CD14-positive monocyte (primary cell): ENCODE data around the gene IL4R. TPM values are rescaled to one million over a fixed set of nuclear protein-coding genes. Genes with fewer than 3 reads are reported as not detected.
A peak's percentile ranks its signal among the peaks of the same experiment; 100 is the strongest.

Experiments
- DNase-seq, 3 donors: peaks; one replicate each; pipeline ENCODE4 v3.0.0-alpha.2; 2011 to 2022
- H2AFZ ChIP-seq: 2 replicates; pipeline ENCODE4 v1.6.0; 2012; ENCODE audit warnings: mild to moderate bottlenecking, low read depth, low read length, inconsistent platforms; ENCODE audit not compliant: insufficient read depth, poor library complexity, severe bottlenecking
- H3K27ac ChIP-seq, 2 donors: 1 replicate in 1 of 2; 2 replicates in 1 of 2; pipeline ENCODE4 v1.5.1; 2012 to 2013; ENCODE audit warnings: low read length in 2 of 2, control low read depth in 1 of 2, inconsistent platforms in 1 of 2, low read depth in 1 of 2, mild to moderate bottlenecking in 1 of 2
- H3K27me3 ChIP-seq, 2 donors: one replicate each; pipeline versions ENCODE4 v1.6.0 to v1.6.1; 2011 to 2013; ENCODE audit warnings: low read length in 2 of 2; ENCODE audit not compliant: control insufficient read depth in 2 of 2, insufficient read depth in 2 of 2
- H3K36me3 ChIP-seq, 2 donors: replicated peaks in 1 of 2; 1 replicate in 1 of 2; 2 replicates in 1 of 2; pipeline versions ENCODE4 v1.5.1 to v1.6.1; 2012 to 2013; ENCODE audit warnings: low read length in 2 of 2, control low read depth in 1 of 2, inconsistent platforms in 1 of 2, mild to moderate bottlenecking in 1 of 2; ENCODE audit not compliant: insufficient read depth in 2 of 2, control insufficient read depth in 1 of 2
- H3K4me1 ChIP-seq, 2 donors: 1 replicate in 1 of 2; 2 replicates in 1 of 2; pipeline versions ENCODE4 v1.5.1 to v1.6.1; 2012 to 2013; ENCODE audit warnings: low read length in 2 of 2, control low read depth in 1 of 2, inconsistent platforms in 1 of 2, mild to moderate bottlenecking in 1 of 2, moderate library complexity in 1 of 2; ENCODE audit not compliant: insufficient read depth in 2 of 2, control insufficient read depth in 1 of 2
- H3K4me2 ChIP-seq: replicated peaks from 2 replicates; pipeline ENCODE3; 2012; ENCODE audit warnings: low read length, moderate library complexity, mild to moderate bottlenecking; ENCODE audit not compliant: poor library complexity, severe bottlenecking; ENCODE audit errors: extremely low read depth
- H3K4me3 ChIP-seq, 3 experiments: fragments of 200-600 bp in 1 of 3; sonication (generic) in 1 of 3; replicated peaks in 1 of 3; 1 replicate in 2 of 3; 2 replicates in 1 of 3; pipeline ENCODE4 v1.5.1; 2011 to 2013; ENCODE audit warnings: low read length in 3 of 3, mild to moderate bottlenecking in 3 of 3, control low read depth in 2 of 3, low read depth in 2 of 3, inconsistent platforms in 1 of 3, moderate library complexity in 1 of 3
- H3K79me2 ChIP-seq: 2 replicates; pipeline ENCODE4 v1.6.0; 2012; ENCODE audit warnings: mild to moderate bottlenecking, control low read depth, inconsistent platforms, low read length, moderate library complexity; ENCODE audit not compliant: insufficient read depth
- H3K9ac ChIP-seq: 2 replicates; pipeline ENCODE4 v1.6.0; 2017; ENCODE audit warnings: low read length, mild to moderate bottlenecking; ENCODE audit not compliant: insufficient read depth, poor library complexity, severe bottlenecking
- H3K9me3 ChIP-seq, 2 donors: replicated peaks in 1 of 2; 1 replicate in 1 of 2; 2 replicates in 1 of 2; pipeline versions ENCODE4 v1.5.1 to v1.6.1; 2012 to 2013; ENCODE audit warnings: low read length in 2 of 2, control low read depth in 1 of 2; ENCODE audit not compliant: control insufficient read depth in 1 of 2, insufficient read depth in 1 of 2
- H4K20me1 ChIP-seq: 2 replicates; pipeline ENCODE4 v1.6.0; 2012; ENCODE audit warnings: mild to moderate bottlenecking, low read length, control low read depth, moderate library complexity; ENCODE audit not compliant: insufficient read depth
- H3K27ac Mint-ChIP-seq, 7 donors: one replicate each; pipeline ENCODE4 v1.8.0; 2020; ENCODE audit warnings: mild to moderate bottlenecking in 7 of 7, mixed read lengths in 7 of 7, moderate library complexity in 6 of 7, inconsistent platforms in 2 of 7
- H3K27me3 Mint-ChIP-seq, 3 donors: one replicate each; pipeline ENCODE4 v1.8.0; 2021 to 2022; ENCODE audit warnings: low read depth in 3 of 3, mild to moderate bottlenecking in 3 of 3, mixed read lengths in 3 of 3, moderate library complexity in 3 of 3, inconsistent platforms in 1 of 3
- H3K36me3 Mint-ChIP-seq, 2 donors: one replicate each; pipeline ENCODE4 v1.8.0; 2020; ENCODE audit warnings: mixed read lengths in 2 of 2, inconsistent platforms in 1 of 2, mild to moderate bottlenecking in 1 of 2
- H3K4me1 Mint-ChIP-seq: one replicate; pipeline ENCODE4 v1.8.0; 2020; ENCODE audit warnings: mild to moderate bottlenecking, mixed read lengths
- H3K4me3 Mint-ChIP-seq, 2 donors: one replicate each; pipeline ENCODE4 v1.8.0; 2020; ENCODE audit warnings: mild to moderate bottlenecking in 2 of 2, mixed read lengths in 2 of 2, moderate library complexity in 1 of 2
- H3K9me3 Mint-ChIP-seq, 7 donors: one replicate each; pipeline ENCODE4 v1.8.0; 2020 to 2022; ENCODE audit warnings: mixed read lengths in 7 of 7, mild to moderate bottlenecking in 6 of 7, moderate library complexity in 6 of 7, inconsistent platforms in 2 of 7
- WGBS: methylation state at CpG from one replicate; pipeline ENCODE4 v1.1.5; 2013; ENCODE audit warnings: missing lambda C conversion rate; ENCODE audit not compliant: insufficient coverage; 5-methylcytosine and 5-hydroxymethylcytosine counted together
- intact Hi-C, 2 donors: fragments of 100-400 bp; cut with micrococcal nuclease; formaldehyde crosslinking; loops; one replicate each; pipeline versions ENCODE4 v1.15.0 to v1.15.1; 2023
- polyA plus RNA-seq, 3 donors: library from polyadenylated mRNA; depleted of rRNA in 1 of 3; unstranded in 2 of 3; stranded (reverse) in 1 of 3; fragments of 300-500 nt in 2 of 3; fragments of >200 nt in 1 of 3; fragmentation: Illumina TruSeq in 2 of 3; gene quantifications; 1 replicate in 2 of 3; 2 replicates in 1 of 3; pipeline ENCODE4 v1.2.3, GENCODE V29; 2012 to 2021
- TF ChIP-seq, protein P1 (sequence below): fragments of 200-600 bp; IDR thresholded peaks from one replicate; pipeline ENCODE4 v1.8.0; 2022; ENCODE audit warnings: antibody characterized with exemption, mild to moderate bottlenecking

Gene IL4R
- polyA plus RNA-seq, 3 donors = 25.1 to 80.4 (median 35.6) TPM

DNA sequence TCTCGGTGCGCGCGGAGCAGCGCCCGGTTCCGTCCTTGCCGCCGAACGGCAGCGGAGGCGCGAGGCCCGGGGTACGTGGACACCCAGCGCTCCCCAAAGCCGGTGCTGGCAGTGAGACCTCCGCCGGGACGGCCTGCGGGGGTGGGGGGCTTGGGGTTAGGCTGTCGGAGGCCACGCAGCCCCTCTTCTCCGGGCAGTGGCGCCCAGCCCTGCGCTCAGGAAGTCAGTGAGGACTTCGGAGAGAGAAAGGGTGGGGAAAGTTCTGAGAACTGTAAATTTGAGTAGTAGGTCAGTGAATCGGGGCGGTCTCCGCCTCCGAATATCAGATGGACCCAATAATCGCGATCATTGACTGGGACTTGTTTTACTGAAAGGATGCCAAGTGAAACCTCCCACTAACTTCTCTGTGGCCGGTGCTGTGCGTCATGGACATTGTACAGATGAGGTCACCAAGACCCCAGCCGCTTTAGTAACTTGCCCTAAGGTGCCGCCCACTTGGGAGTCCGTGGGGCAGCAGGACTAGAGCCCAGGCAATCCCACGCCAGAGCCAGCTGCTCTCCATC lies 468 bp downstream of the IL4R start:
- H3K4me1 Mint-ChIP-seq = peaks cover 58% of the 10 kb centered on the region
- H3K9ac ChIP-seq = peak overlapping the region; percentile 100
- H4K20me1 ChIP-seq = peaks cover 45% of the 10 kb centered on the region
- 2% methylated on average over 29 of the region's 39 CpGs for WGBS
- no peaks in the 10 kb centered on the region for H3K36me3 ChIP-seq
- H3K4me2 ChIP-seq = peak overlapping the region; percentile 88
- H3K9me3 ChIP-seq = no peaks in the 10 kb centered on the region
- peaks cover 55 to 59% of the 10 kb centered on the region in 2 donors for H3K4me1 ChIP-seq
- peak overlapping the region; percentile 67 for H2AFZ ChIP-seq
- H3K27ac ChIP-seq = peak overlapping the region; percentile 77 to 99
- peak; percentile 77 to 89 (median 79) for DNase-seq
- H3K4me3 ChIP-seq = peak overlapping the region; percentile 64 to 95 (median 90)
- no peaks in the 10 kb centered on the region for H3K27me3 ChIP-seq
- peak overlapping the region; percentile 88 to 98 (median 96) for H3K27ac Mint-ChIP-seq
- H3K9me3 Mint-ChIP-seq = peaks cover 0 to 2% (median 2%) of the 10 kb centered on the region in 7 donors
- peaks cover 0 to 4% (median 3%) of the 10 kb centered on the region in 3 donors for H3K27me3 Mint-ChIP-seq
- peak overlapping the region; percentile 88 to 97 for H3K4me3 Mint-ChIP-seq
- TF ChIP-seq, protein P1, sequence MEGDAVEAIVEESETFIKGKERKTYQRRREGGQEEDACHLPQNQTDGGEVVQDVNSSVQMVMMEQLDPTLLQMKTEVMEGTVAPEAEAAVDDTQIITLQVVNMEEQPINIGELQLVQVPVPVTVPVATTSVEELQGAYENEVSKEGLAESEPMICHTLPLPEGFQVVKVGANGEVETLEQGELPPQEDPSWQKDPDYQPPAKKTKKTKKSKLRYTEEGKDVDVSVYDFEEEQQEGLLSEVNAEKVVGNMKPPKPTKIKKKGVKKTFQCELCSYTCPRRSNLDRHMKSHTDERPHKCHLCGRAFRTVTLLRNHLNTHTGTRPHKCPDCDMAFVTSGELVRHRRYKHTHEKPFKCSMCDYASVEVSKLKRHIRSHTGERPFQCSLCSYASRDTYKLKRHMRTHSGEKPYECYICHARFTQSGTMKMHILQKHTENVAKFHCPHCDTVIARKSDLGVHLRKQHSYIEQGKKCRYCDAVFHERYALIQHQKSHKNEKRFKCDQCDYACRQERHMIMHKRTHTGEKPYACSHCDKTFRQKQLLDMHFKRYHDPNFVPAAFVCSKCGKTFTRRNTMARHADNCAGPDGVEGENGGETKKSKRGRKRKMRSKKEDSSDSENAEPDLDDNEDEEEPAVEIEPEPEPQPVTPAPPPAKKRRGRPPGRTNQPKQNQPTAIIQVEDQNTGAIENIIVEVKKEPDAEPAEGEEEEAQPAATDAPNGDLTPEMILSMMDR = no peak
- peaks cover 7 to 10% of the 10 kb centered on the region in 2 donors for H3K36me3 Mint-ChIP-seq
- peaks cover 61% of the 10 kb centered on the region for H3K79me2 ChIP-seq
- intact Hi-C loops = loop anchor here (5.0 to 10.0 kb wide), 3 partner anchors 33 to 49 kb away; partner anchors contain the start of gene NSMCE1 (in 1 of the 2)

DNA sequence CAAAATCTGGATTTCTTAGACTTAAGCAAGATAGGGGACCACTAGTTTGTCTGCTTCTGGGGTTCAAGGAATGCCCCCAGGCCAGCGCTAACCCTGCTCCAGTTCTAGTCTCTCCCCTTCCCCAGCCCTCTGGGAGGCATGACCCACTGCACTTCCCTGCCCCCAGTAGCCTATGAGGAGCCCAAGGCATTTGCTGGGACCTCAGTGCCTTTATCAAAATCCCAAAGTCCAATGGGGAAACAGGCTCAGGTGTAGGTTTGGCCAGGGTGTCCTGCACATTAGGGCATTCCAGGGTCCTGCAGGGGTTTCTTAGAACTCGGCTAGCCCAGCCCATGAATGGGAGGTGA lies 1.2 kb downstream of the IL4R start:
- intact Hi-C loops = loop anchor here (5.0 to 10.0 kb wide), 4 partner anchors 32 to 78 kb away; partner anchors contain the start of gene NSMCE1 (in 1 of the 2)
- H3K9me3 ChIP-seq = no peaks in the 10 kb centered on the region
- peak overlapping the region; percentile 100 for H3K9ac ChIP-seq
- H3K4me2 ChIP-seq = peak overlapping the region; percentile 88
- Mint-ChIP-seq H3K4me1 (peaks cover 63% of the 10 kb centered on the region), H3K27ac (peak overlapping the region; percentile 71 to 98 (median 96)), H3K27me3 (peaks cover 0 to 4% (median 3%) of the 10 kb centered on the region in 3 donors), H3K9me3 (peaks cover 0 to 2% (median 2%) of the 10 kb centered on the region in 7 donors), H3K4me3 (peak overlapping the region; percentile 88 to 97), H3K36me3 (peaks cover 7 to 17% of the 10 kb centered on the region in 2 donors)
- peak overlapping the region; percentile 77 to 99 for H3K27ac ChIP-seq
- no peak overlapping the region for H2AFZ ChIP-seq
- H3K79me2 ChIP-seq = peaks cover 68% of the 10 kb centered on the region
- TF ChIP-seq, protein P1 = no peak
- H3K36me3 ChIP-seq = no peaks in the 10 kb centered on the region
- WGBS = 100% methylated on average over 1 of the region's 2 CpGs
- H3K4me1 ChIP-seq = peaks cover 62 to 66% of the 10 kb centered on the region in 2 donors
- no peak for DNase-seq
- no peaks in the 10 kb centered on the region for H3K27me3 ChIP-seq
- H4K20me1 ChIP-seq = peaks cover 51% of the 10 kb centered on the region
- H3K4me3 ChIP-seq = peak overlapping the region; percentile 64 to 95 (median 90)
